Neuronal stem cell (in vitro differentiated cells): ENCODE results near the gene TTC6.

Source experiments
- DNase-seq: peaks from one replicate; pipeline ENCODE4 v3.0.0-alpha.2; 2013; ENCODE audit warnings: low spot score
- H2AFZ ChIP-seq: one replicate; pipeline ENCODE4 v1.6.1; 2013; ENCODE audit warnings: mild to moderate bottlenecking, low read length, inconsistent platforms
- H2AK5ac ChIP-seq: 2 replicates; pipeline ENCODE4 v1.6.1; 2013; ENCODE audit warnings: low read depth, mild to moderate bottlenecking, inconsistent platforms, low read length, moderate library complexity, mixed read lengths
- H2BK120ac ChIP-seq: 2 replicates; pipeline ENCODE4 v1.6.1; 2013; ENCODE audit warnings: low read depth, mild to moderate bottlenecking, inconsistent platforms, low read length, moderate library complexity, mixed read lengths
- H2BK12ac ChIP-seq: one replicate; pipeline ENCODE4 v1.6.1; 2013; ENCODE audit warnings: low read length, inconsistent platforms
- H2BK15ac ChIP-seq: 2 replicates; pipeline ENCODE4 v1.6.1; 2013; ENCODE audit warnings: mild to moderate bottlenecking, low read length, inconsistent platforms, mixed read lengths
- H2BK5ac ChIP-seq: one replicate; pipeline ENCODE4 v1.6.1; 2013; ENCODE audit warnings: inconsistent platforms, mild to moderate bottlenecking, low read length, moderate library complexity
- H3K14ac ChIP-seq: one replicate; pipeline ENCODE4 v1.6.1; 2013; ENCODE audit warnings: low read length, inconsistent platforms
- H3K18ac ChIP-seq: 2 replicates; pipeline ENCODE4 v1.6.1; 2013; ENCODE audit warnings: low read length, inconsistent platforms
- H3K23ac ChIP-seq: 2 replicates; pipeline ENCODE4 v1.6.1; 2013; ENCODE audit warnings: low read depth, mild to moderate bottlenecking, mixed read lengths, low read length, inconsistent platforms; ENCODE audit not compliant: poor library complexity
- H3K27ac ChIP-seq: replicated peaks from 3 replicates; pipeline ENCODE4 v1.5.1; 2013; ENCODE audit warnings: low read length, inconsistent platforms
- H3K27me3 ChIP-seq, 3 experiments: 2 replicates each; pipeline ENCODE4 v1.6.1; 2013; ENCODE audit warnings: low read length in 3 of 3, mild to moderate bottlenecking in 2 of 3, inconsistent platforms in 1 of 3, low read depth in 1 of 3, mixed read lengths in 1 of 3, moderate library complexity in 1 of 3; ENCODE audit not compliant: control insufficient read depth in 3 of 3, insufficient read depth in 3 of 3
- H3K36me3 ChIP-seq, 2 donors: replicated peaks in 1 of 2; 2 replicates each; pipeline ENCODE4 v1.6.1; 2013; ENCODE audit warnings: low read length in 2 of 2; ENCODE audit not compliant: control insufficient read depth in 2 of 2, insufficient read depth in 2 of 2
- H3K4ac ChIP-seq: 2 replicates; pipeline ENCODE4 v1.6.1; 2013; ENCODE audit warnings: inconsistent platforms, mild to moderate bottlenecking, low read length, moderate library complexity
- H3K4me1 ChIP-seq, 2 donors: 1 replicate in 1 of 2; 2 replicates in 1 of 2; pipeline ENCODE4 v1.6.1; 2013; ENCODE audit warnings: low read length in 2 of 2, low read depth in 1 of 2; ENCODE audit not compliant: control insufficient read depth in 2 of 2, insufficient read depth in 1 of 2
- H3K4me2 ChIP-seq: one replicate; pipeline ENCODE4 v1.6.1; 2013; ENCODE audit warnings: mild to moderate bottlenecking, low read length, inconsistent platforms; ENCODE audit not compliant: insufficient read depth, poor library complexity, severe bottlenecking
- H3K4me3 ChIP-seq, 2 donors: 2 replicates each; pipeline ENCODE4 v1.5.1; 2013; ENCODE audit warnings: low read length in 2 of 2, mild to moderate bottlenecking in 2 of 2, inconsistent platforms in 1 of 2, moderate library complexity in 1 of 2
- H3K79me1 ChIP-seq: one replicate; pipeline ENCODE4 v1.6.1; 2013; ENCODE audit warnings: low read depth, mild to moderate bottlenecking, inconsistent platforms, low read length, moderate library complexity
- H3K9ac ChIP-seq: one replicate; pipeline ENCODE4 v1.6.1; 2013; ENCODE audit warnings: mild to moderate bottlenecking, low read depth, low read length, inconsistent platforms; ENCODE audit not compliant: poor library complexity
- H3K9me3 ChIP-seq, 2 donors: replicated peaks in 1 of 2; 2 replicates each; pipeline versions ENCODE3 to v1.6.1; 2013; ENCODE audit warnings: low read length in 2 of 2, mild to moderate bottlenecking in 2 of 2, inconsistent platforms in 1 of 2, low read depth in 1 of 2, mixed read lengths in 1 of 2, moderate library complexity in 1 of 2; ENCODE audit not compliant: control insufficient read depth in 2 of 2, insufficient read depth in 1 of 2
- H4K8ac ChIP-seq: one replicate; pipeline ENCODE4 v1.6.1; 2013; ENCODE audit warnings: low read depth, mild to moderate bottlenecking, inconsistent platforms, low read length, moderate library complexity
- H4K91ac ChIP-seq: one replicate; pipeline ENCODE4 v1.6.1; 2013; ENCODE audit warnings: low read length, low read depth, mild to moderate bottlenecking, inconsistent platforms; ENCODE audit not compliant: poor library complexity
- WGBS, 2 donors: extraction: QIAGEN DNeasy Blood & Tissue Kit; methylation state at CpG; one replicate each; pipeline ENCODE4 v1.1.7; 2013; ENCODE audit warnings: missing lambda C conversion rate in 2 of 2, mixed read lengths in 1 of 2; ENCODE audit not compliant: insufficient read length in 2 of 2, insufficient replicate concordance in 1 of 2; ENCODE audit errors: extremely low coverage in 2 of 2; 5-methylcytosine and 5-hydroxymethylcytosine counted together

The TTC6 gene

GRCh38 chr14:37592482-37593408 lies 2.7 kb upstream of the TTC6 start:
- H2BK12ac ChIP-seq, result peak overlapping the region; percentile 8
- no peak overlapping the region for H4K91ac ChIP-seq
- H2BK5ac ChIP-seq, result peak overlapping the region; percentile 46
- no peak for DNase-seq
- H4K8ac ChIP-seq, result no peak overlapping the region
- peaks cover 3 to 6% of the 10 kb centered on the region in 2 donors for H3K4me1 ChIP-seq
- no peak overlapping the region for H3K27ac ChIP-seq
- H3K14ac ChIP-seq, result peak overlapping the region; percentile 33
- no peaks in the 10 kb centered on the region for H3K9me3 ChIP-seq
- H3K4me3 ChIP-seq, result peak overlapping the region in 1 of 2 donors; percentile 55
- H3K4me2 ChIP-seq, result peak overlapping the region; percentile 15
- H3K18ac ChIP-seq, result peak overlapping the region; percentile 53
- H3K27me3 ChIP-seq, result peaks cover 23 to 98% (median 85%) of the 10 kb centered on the region in 3 experiments
- no peaks in the 10 kb centered on the region for H3K36me3 ChIP-seq
- H2BK15ac ChIP-seq, result no peak overlapping the region
- H3K79me1 ChIP-seq, result peaks cover 4% of the 10 kb centered on the region
- no peak overlapping the region for H3K4ac ChIP-seq
- peak overlapping the region; percentile 71 for H3K23ac ChIP-seq
- peak overlapping the region; percentile 67 for H2AFZ ChIP-seq
- H3K9ac ChIP-seq, result no peak overlapping the region
- no peak overlapping the region for H2AK5ac ChIP-seq
- WGBS, 2 donors, result no CpG with 5 or more reads among the region's 42 CpGs
- no peak overlapping the region for H2BK120ac ChIP-seq

- Histone ChIP-seq H2BK15ac (no peak overlapping the region), H3K9me3 (no peaks in the 10 kb centered on the region), H3K9ac (no peak overlapping the region), H3K4me3 (no peak overlapping the region), H3K79me1 (peaks cover 4% of the 10 kb centered on the region), H2BK12ac (no peak overlapping the region), H2AFZ (no peak overlapping the region), H3K27ac (no peak overlapping the region), H2BK120ac (no peak overlapping the region), H3K4me2 (no peak overlapping the region), H3K23ac (no peak overlapping the region), H3K14ac (no peak overlapping the region), H3K27me3 (peaks cover 31 to 98% (median 86%) of the 10 kb centered on the region in 3 experiments), H3K36me3 (no peaks in the 10 kb centered on the region), H3K4me1 (peaks cover 0 to 9% of the 10 kb centered on the region in 2 donors), H3K4ac (no peak overlapping the region), H4K91ac (no peak overlapping the region), H4K8ac (no peak overlapping the region), H2BK5ac (no peak overlapping the region), H3K18ac (no peak overlapping the region), H2AK5ac (no peak overlapping the region)
- WGBS, 2 donors, result no CpG with 5 or more reads among the region's 14 CpGs
- no peak for DNase-seq
These were observed 1.8 kb upstream of the TTC6 start for GRCh38 chr14:37593511-37594237.

- WGBS, 2 donors, result no CpG with 5 or more reads among the region's 56 CpGs
- Histone ChIP-seq H3K9ac (no peak overlapping the region), H2AFZ (peak overlapping the region; percentile 88), H4K8ac (no peak overlapping the region), H3K4me3 (peak overlapping the region; percentile 42 to 69), H3K27ac (no peak overlapping the region), H2BK15ac (peak overlapping the region; percentile 37), H3K23ac (no peak overlapping the region), H3K4me1 (peaks cover 0 to 9% of the 10 kb centered on the region in 2 donors), H3K79me1 (peaks cover 4% of the 10 kb centered on the region), H3K18ac (peak overlapping the region; percentile 80), H3K4ac (no peak overlapping the region), H2BK5ac (no peak overlapping the region), H3K14ac (peak overlapping the region; percentile 38), H3K36me3 (no peaks in the 10 kb centered on the region), H2AK5ac (no peak overlapping the region), H3K9me3 (no peaks in the 10 kb centered on the region), H3K4me2 (peak overlapping the region; percentile 96), H4K91ac (no peak overlapping the region), H3K27me3 (peaks cover 36 to 98% (median 86%) of the 10 kb centered on the region in 3 experiments), H2BK120ac (no peak overlapping the region), H2BK12ac (no peak overlapping the region)
- DNase-seq, result peak; percentile 92
These were observed 1.0 kb upstream of the TTC6 start for GRCh38 chr14:37594238-37594970.
